GM18870 (cell line): ENCODE results near the gene MYRFL.

Source experiments
- ATAC-seq: cut with Tn5 transposase; IDR thresholded peaks from one replicate; pipeline ENCODE4 v1.9.1; 2021; ENCODE audit warnings: moderate library complexity; ENCODE audit not compliant: unreplicated experiment

Gene MYRFL

GRCh38 chr12:69929531-69929930 lies 104.5 kb downstream of the MYRFL start:
- ATAC-seq: no peak

DNA sequence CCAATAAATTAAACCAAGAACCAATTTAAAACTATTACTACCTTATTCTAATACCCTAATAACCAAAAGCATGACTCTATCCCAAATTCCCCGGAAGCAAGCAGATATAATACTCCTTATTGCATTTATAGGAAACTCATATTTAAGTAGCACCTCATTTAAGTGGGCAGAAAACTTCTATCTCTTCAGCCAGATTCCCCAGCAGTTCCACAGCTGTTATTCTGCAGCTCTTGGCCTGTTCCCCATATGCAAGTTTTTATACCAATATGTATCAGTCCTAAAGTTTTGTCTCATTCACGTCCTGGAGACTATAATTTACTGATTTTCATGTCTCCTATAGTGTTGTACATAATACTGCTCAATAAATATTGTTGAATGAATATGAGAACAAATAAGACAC lies 106.5 kb downstream of the MYRFL start:
- ATAC-seq: no peak

GRCh38 chr12:69932154-69932553 lies 107.1 kb downstream of the MYRFL start:
- no peak for ATAC-seq

- ATAC-seq: peak; percentile 66
Measured at GRCh38 chr12:69932676-69933552, 107.9 kb downstream of the MYRFL start.

GRCh38 chr12:69934011-69934410 lies 109.0 kb downstream of the MYRFL start:
- no peak for ATAC-seq

- ATAC-seq: no peak
Measured at GRCh38 chr12:69935651-69936100, 110.6 kb downstream of the MYRFL start.

DNA sequence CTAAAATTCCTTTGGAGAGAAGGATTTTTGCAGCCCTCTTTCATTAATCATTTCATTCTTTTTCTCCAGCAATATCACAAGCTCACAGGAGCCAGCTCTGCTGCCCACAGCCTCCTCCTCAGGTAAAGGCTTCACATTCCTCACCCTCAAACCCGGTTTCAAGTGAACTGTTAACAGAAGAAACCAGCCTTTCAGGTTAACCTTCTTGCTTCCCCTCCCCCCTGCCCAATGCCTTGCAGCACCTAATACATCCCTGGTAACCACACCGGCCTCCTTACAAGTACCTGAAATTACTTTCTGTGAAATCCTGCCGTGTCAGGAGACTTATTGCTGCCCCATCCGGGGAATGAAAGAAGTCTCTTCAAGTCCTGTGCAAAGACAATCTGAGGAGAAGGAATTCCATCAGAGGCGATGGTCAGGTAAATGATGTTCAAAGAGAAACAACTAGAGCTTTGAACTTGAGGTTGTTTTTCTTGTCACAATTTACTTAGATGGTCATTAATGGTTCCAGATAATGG lies 111.2 kb downstream of the MYRFL start:
- no peak for ATAC-seq

DNA sequence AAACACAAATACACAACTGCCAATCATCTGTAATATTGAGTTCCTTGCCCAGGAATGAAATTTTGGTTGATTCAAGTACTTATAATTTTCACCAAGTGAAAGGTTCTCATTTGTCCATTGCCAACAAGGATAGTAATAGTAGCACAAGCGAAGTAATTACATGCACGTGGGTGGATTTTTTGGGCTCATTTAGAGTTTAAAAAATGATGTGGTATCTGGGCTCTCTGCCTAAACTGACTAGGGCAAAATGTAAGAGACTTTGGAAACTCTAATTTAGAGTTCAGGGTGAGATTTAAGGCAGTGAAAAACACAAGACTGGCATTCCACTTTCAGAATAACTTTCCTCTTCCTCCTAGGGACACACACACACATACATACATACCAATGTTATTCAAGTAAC lies 111.7 kb downstream of the MYRFL start:
- no peak for ATAC-seq

DNA sequence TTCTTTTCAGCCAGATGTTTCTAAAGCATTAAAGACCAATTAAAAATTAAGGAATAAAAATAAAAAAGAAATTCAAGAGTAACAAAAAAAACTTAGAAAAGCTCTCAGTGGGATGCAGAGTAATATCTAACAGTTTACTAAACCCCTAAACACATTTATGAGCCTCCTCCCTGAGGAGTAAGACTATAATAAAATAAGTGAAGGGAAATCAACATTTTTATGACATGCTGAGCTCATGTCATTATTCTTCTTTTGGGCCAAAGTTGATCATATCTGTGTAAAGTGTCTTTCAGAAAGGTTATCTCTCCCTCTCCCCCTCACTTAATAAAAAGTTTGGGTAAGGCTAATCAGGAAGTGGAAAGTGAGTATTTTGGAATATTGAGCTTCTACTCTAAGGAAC lies 122.1 kb downstream of the MYRFL start:
- no peak for ATAC-seq

DNA sequence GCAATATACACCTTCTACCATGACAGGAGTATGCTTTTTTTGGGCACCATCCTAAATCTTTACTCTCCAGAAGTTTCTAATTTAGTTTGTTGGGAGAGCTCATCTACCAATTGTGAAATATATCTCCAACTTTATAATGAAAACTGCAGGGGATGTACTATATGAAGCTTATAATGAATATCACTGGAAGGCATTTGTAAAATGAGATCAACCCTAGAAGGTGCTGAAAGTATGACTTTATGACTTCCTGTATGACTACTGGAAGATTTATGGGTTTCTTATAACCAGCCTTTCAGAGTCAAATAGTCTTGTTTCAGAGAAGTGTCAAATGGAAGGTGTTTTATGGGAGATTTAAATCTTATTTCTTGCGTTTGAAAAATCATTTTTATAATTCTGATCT lies 122.9 kb downstream of the MYRFL start:
- ATAC-seq: no peak

DNA sequence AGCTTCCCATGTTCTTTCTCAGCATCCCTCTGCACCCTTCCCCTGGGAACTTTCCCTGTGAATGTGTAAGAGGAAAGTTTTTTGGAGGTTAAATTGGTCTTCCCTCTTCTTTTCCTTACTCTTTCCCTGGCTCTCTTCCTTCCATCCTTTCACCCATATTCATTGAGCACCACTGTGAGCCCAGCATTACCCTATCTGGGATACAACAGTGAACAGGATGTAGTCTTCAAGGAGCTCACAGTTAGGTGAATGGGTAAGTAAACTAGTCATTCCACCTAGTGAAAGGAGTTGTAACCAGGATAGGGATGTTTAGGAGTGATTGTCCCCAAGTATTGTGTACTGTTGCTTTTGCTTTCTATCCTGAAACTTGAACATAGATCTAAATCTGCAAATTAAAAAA lies 123.8 kb downstream of the MYRFL start:
- no peak for ATAC-seq

DNA sequence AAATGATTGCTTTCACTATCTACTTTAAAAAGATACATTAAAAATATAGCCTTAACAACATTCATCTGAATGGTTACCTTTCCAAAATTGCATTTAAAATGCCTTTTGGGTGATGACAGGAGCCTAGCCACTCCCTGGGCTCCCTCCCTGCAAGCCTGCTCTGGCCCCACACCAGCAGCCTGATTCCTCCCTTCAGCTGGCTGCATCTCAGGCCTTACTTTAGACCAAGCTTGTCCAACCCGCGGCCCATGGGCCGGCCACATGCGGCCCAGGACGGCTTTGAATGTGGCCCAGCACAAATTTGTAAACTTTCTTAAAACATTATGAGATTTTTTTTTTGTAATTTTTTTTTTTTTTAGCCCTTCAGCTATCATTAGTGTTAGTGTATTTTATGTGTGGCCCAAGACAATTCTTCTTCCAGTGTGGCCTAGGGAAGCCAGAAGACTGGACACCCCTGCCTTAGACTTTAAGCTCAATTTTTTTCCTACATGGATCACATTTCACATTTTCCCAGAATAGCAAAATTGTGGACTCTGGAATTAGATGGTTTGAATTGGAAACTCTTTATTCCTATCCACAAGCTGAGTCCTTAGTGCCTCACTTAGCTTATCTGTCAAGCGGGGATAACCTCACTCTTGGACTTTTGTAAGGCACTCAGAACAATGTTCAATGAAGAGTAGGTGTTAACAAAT lies 124.4 kb downstream of the MYRFL start:
- ATAC-seq: no peak

- ATAC-seq: no peak
Measured at GRCh38 chr12:69951108-69951507, 126.1 kb downstream of the MYRFL start.

GRCh38 chr12:69952890-69953289 lies 127.9 kb downstream of the MYRFL start:
- ATAC-seq: no peak

GRCh38 chr12:69961246-69961645 lies 136.2 kb downstream of the MYRFL start:
- no peak for ATAC-seq

GRCh38 chr12:69966409-69966808 lies 141.4 kb downstream of the MYRFL start:
- no peak for ATAC-seq

DNA sequence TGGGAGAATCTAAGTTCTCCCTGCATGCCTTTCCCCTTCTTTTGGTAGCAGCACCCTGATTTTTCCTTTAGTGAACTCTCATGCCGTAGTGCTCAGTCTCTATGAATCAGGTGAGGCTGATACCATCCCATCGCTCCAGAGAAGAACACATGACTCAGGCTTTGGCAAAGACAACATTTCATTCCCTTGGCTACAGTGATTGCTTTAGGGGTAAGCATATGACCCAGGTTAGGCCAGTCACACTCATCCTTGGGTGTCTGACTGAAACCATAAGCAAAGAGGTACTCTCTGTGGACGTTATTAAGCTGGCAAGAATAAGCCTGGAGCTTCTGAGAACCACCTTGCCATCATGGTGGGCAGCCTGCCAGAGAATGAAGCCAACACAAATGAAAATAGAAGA lies 141.8 kb downstream of the MYRFL start:
- no peak for ATAC-seq

- no peak for ATAC-seq
Measured at GRCh38 chr12:69969011-69969410, 144.0 kb downstream of the MYRFL start.

DNA sequence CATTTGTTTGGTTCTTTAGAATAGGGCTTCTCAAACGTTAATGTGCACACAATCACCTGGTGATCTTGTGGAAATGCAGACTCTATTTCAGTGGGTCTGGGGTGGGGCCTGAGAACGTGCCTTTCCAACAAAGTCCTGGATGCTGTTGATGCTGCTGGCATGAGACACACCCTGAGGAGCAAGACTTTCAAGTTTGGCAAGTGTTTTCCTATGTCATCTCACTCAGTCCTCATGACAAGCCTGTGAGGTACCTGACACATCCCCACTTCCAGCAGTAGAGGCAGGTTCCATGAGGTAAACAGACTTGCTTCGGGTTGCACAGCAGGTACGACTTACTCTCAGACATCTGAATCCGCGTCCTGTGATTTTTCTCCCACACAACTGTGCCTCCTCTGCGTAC lies 147.1 kb downstream of the MYRFL start:
- no peak for ATAC-seq

- no peak for ATAC-seq
Measured at GRCh38 chr12:69978020-69978419, 153.0 kb downstream of the MYRFL start.

DNA sequence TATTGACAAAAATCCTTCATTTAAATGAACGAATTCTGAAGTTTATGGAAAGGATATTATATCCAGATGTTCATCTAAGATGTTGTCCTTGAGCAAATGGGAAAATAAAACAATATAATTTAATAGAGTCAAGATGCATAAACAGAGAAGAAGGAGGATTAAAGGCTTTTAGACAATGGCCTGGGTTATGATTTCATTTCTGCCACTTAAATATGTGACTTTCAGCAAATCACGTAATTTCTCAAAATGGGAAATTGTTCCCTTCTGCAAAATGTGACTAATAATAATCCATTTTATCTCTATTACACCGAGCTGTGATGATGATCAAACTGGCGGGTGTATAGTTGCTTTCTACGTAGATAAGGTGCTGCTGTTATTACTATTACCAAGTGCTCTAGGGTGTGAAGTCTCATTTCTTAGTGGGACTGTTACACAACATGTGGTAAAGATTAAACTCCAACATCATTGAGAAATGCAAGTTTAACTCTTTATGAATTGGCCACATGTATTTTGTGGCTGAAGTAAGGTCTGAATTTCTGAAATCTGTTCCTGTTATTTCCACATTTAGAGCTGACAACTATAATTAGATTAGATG lies 157.0 kb downstream of the MYRFL start:
- no peak for ATAC-seq

GRCh38 chr12:69984241-69984640 lies 159.2 kb downstream of the MYRFL start:
- no peak for ATAC-seq
